Muscle of arm (tissue), 12 donors: ENCODE data around the gene CTDSPL. TPM values are rescaled to one million over a fixed set of nuclear protein-coding genes. Genes with fewer than 3 reads are reported as not detected.
"Not testable (repeated sequence)": the region's sequence is repeated elsewhere in the genome, so short reads cannot be mapped to it uniquely, and the experiment has no call there.

Source experiments
- DNase-seq: peaks from one replicate; pipeline ENCODE4 v3.0.0-alpha.2; 2013
- polyA plus RNA-seq, 12 donors: library from polyadenylated mRNA; unstranded; fragments of 120-200 nt; gene quantifications; one replicate each; pipeline ENCODE4 v1.2.1, GENCODE V29; 2013; ENCODE audit not compliant: insufficient read length in 12 of 12

Gene CTDSPL
- polyA plus RNA-seq, 12 donors = 31.9 to 46.5 (median 39.4) TPM; not detected in 1

DNA sequence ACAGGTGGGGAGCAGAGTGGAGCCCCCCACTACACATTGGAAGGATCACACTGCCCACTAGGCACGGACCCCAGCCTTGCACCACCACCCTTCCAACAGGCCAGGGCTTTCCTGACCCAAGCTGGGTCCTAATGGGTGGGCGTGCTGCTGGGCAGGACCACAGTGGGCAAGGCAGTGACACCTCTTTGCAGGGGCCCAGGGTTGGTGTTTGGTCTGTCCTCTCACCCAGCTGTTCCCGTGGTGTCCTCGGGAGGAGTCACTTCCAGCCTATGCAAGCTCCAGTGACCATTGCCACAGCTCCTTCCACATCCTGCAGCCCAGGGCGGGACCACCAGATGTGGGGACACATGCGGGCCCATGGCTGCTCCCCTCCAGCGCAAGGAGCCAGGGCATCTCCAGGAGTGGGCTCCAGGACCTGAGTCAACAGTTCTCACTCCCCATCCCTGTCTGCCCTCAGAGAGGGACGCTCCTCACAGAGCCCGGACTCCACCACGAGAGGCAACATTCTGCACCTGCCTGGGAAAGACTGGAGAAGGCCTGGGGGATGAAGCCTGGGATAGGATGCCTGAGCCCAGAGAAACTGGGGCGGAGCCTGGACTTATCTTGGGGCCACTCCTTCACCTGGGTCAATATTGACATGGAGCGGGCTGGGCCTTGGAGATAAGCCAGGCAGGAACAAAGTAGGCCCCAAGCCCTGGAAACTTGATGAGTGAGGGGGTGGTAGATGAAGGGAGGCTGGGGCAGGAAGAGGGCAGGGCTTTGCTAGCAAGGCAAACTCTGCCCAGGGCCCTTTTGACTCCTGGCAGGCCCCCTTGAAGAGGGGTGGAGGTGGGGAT, 125.0 kb downstream of the CTDSPL start:
- no peak for DNase-seq

- DNase-seq = no peak
Observed at GRCh38 chr3:37987315-37987697, 125.6 kb downstream of the CTDSPL start.

GRCh38 chr3:37987751-37988179, 126.1 kb downstream of the CTDSPL start:
- no peak for DNase-seq

DNA sequence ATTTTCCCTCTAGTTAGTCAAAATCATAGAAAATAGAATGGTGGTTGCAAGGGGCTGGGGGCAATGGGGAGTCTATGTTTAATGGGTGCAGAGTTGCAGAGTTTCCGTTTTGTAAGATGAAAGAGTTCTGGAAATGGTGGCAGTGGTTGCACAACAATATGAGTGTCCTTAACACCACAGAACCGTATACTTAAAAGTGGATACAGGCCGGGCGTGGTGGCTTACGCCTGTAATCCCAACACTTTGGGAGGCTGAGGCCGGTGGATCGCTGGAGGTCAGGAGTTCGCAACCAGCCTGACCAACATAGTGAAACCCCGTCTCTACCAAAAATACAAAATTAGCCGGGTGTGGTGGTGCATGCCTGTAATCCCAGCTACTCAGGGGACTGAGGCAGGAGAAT, 126.7 kb downstream of the CTDSPL start:
- not testable (repeated sequence) for DNase-seq

- DNase-seq = no peak
Observed at GRCh38 chr3:37988931-37989525, 127.3 kb downstream of the CTDSPL start.

DNA sequence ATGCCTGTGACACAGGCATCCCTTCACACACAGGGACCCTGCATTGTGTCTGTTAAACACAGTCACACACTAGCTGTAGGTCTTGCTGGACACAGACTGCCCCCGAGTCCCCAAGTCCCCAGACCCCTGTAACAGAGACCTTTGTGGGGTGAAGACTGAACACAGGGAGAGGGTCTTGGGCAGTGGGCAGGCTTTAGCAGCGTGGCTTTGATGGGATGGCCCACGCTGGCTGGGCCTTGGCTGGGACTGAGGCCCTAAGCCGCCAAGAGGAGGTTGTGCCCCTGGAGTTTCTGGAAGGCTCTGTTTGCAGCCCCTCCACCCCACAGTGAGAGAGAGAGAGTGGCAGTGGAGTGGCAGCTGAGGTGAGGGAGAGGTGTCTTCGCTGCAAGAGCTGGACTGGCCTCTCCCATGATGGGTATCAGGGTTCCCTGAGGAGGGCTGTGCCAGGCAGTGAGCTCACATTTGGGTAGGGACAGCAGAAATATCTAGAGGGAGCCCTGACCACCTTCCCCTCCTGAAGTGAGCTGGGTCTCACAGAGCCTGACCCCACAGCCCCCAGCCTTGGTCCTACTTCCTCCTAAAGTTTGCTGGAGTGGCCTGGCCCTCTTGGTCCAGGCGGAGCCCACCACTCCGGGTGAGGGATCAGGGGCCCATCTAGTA, 128.3 kb downstream of the CTDSPL start:
- DNase-seq = no peak

DNA sequence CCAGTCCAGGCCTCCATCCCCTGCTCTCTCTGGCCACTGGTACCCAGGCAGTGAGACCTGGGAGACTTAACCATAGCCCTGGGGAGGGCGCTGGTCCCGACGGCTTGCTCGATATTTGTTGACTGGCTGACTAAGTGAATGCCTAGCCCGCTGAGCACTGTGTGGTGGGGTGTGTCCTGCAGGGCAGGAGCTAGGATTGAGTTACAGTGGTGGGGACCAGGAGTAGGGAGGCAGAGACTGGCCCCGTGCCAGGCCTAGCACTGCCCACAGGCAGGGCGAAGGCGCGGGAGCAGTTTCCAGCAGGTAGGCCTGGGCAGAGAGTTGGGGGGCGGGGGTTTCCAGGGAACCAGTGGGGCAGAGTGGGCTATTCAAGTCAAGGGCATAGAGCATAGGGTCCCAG, 128.8 kb downstream of the CTDSPL start, which contains the start of gene VILL:
VILL (plus strand) TSS at position 260 of the 400 bp plus-strand sequence. CDS start 2,887 bp downstream, outside the sequence.
- DNase-seq = no peak

DNA sequence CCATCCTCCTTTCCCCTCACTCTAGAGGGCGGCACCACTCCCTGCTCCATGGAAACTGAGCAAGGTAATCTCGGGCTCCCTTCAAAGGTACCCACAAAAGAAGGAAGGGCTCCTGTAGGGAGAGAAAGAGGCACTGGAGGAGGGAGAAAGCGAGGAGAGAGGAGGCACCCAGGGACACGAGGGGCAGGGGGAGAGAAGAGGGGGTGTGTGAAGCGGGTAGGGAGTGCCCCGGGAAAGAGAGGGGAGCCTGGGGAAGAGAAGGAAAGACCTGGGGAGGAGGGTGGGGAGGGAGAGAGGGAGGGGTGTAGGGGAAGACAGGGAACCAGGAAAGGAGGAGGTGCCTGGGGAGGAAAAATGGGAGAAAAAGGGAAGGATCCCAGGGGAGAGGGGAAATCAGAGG, 129.4 kb downstream of the CTDSPL start:
- no peak for DNase-seq

- no peak for DNase-seq
Observed at GRCh38 chr3:37991823-37992222, 130.1 kb downstream of the CTDSPL start.

- no peak for DNase-seq
Observed at GRCh38 chr3:37992271-37993066, 130.8 kb downstream of the CTDSPL start.

DNA sequence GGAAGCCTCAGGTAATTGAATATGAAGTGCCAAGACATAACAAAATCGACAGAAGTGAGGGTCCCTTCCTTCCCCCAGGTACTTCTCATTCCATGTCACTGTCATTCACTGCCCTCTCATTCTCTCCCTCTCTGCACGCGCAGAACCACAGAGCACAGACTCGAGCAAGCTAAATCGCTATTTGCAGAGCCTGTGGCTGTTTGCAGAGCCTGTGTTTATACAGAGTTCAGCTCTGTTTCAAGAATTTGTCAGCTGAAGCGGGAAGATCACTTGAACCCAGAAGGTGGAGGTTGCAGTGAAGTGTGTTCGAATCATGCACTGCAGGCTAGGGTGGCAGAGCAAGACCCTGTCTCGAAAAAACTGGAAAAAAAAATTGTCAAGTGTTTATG, 131.4 kb downstream of the CTDSPL start:
- DNase-seq = no peak

- DNase-seq = no peak
Observed at GRCh38 chr3:37993460-37993819, 131.8 kb downstream of the CTDSPL start.

- peak; percentile 76 for DNase-seq
Observed at GRCh38 chr3:37993820-37994638, 132.3 kb downstream of the CTDSPL start.

DNA sequence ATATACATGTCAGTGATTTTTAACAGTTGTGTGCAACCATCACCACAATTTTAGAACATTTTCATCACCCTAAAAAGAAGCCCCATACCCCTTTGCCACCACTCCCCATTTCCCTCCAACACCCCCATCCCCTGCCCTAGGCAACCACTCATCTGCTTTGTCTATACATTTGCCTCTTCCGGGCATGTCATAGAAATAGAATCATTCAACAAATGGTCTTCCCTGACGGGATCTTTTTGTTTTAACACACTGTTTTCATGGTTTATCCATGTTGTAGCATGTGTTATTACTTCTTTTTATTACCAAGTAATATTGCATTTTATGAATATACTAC, 132.9 kb downstream of the CTDSPL start:
- DNase-seq = no peak

DNA sequence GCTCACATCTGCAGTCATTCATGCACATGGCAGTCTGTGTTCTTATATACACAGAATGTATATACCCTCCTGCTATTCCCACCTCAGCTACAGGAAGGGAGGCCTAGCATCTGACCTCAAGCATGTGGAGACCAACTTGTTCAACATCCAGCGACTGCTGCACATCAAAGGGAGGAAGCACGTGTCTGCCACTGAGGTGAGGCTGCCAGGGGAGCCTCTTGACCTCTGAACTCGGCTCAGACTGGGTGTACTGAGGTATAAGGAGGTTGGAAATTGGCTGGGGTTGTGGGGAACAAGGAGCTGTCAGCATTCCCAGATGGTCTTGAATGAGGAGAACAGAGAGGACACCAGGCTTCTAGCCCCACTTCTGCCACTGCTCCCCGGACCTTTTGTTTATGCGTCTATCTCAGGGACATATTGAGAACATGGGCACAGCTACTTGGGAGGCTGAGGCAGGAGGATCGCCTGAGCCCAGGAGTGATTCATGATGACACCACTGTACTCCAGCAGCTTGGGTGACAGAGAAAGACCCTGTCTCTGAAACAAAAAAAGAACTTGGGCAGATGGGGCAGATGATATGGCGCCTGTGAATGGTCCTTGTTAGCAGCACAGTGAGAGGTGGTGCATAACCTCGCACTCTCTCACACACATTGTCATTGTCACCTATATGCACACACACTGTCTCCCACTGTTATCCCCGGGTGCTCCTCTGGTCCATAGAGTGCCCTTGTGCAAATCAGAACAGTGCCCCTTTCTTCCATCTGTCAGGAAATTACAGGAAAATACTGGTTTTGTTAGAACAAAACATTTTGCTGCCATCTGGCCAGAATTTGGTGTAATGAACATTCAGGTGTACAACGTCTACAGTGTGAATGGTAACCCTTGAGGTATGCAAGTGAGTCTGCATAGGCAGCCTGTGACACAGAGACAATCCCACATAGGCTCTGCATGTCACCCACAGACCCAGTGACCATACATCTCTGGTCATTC, 134.3 kb downstream of the CTDSPL start:
- no peak for DNase-seq

DNA sequence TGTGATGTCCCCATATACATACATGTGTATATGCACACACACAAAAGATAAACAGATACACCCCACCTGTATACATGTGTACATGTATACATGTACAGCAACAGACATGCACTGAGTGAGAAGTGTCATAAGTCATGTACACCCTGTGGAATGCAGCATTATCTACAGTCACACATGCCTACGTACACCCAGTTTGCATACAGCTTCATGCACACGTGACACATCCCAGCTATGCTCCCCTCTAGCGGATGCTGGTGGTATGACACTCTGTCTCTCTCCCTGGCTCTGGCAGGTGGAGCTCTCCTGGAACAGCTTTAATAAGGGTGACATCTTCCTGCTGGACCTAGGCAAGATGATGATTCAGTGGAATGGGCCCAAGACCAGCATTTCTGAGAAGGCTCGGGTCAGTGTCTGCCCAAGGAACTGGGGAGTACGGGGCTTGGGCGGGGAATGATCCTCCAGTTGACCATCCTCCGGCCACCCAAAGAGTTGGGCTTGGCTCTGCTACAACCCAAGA, 135.2 kb downstream of the CTDSPL start:
- DNase-seq = peak; percentile 77

GRCh38 chr3:37997342-37997741, 135.7 kb downstream of the CTDSPL start:
- DNase-seq = no peak

DNA sequence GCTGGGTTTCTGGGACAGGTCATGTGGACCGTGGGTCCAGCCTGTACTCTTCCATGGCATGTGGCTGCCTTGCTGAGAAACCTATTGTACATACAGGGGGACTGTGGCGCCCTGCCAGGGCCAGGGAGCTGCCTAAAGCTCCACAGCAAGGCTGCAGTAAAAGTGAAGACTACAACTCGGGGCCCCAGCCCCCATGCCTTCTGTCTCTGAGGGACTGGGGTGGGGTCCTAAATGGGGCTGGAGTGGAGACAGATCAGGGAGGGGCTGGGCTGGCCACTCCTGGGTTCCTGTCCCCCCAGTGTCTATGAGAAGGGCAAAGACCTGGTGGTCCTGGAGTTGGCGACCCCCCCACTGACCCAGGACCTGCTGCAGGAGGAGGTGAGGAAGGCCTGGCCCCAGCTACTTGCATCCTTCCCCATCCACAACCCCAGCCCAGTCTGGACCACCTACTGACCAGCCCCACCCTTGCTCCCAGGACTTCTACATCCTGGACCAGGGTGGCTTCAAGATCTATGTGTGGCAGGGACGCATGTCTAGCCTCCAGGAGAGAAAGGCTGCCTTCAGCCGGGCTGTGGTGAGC, 136.2 kb downstream of the CTDSPL start:
- no peak for DNase-seq

GRCh38 chr3:37999836-38000235, 138.2 kb downstream of the CTDSPL start:
- DNase-seq = no peak
